HepG2 (cell line): ENCODE measurements around the gene MRM2. TPM values are rescaled to one million over a fixed set of nuclear protein-coding genes. Genes with fewer than 3 reads are reported as not detected.

ENCODE experiments used
- ATAC-seq: fragments of 200-7000 bp; cut with Tn5 transposase; 3 replicates; pipeline ENCODE4 v1.9.1; 2020; ENCODE audit warnings: mild to moderate bottlenecking, moderate library complexity
- BruUV-seq: library from RNA; stranded (reverse); fragments of 400-500 nt; replicated peaks from 2 replicates; lab custom pipeline; 2021; lab: Mats Ljungman, UMichigan
- CTCF ChIA-PET: fragments of 300-600 bp; formaldehyde crosslinking; extraction: SDS; loops from one replicate; lab custom pipeline; 2021; ENCODE audit warnings: low total read pairs, inconsistent platforms, low intra/inter-chr PET ratio; lab: Yijun Ruan, JAX
- POLR2A ChIA-PET: fragments of 350-600 bp; sonication (Branson Sonifier 250); formaldehyde crosslinking; loops from one replicate; lab custom pipeline; 2020; ENCODE audit warnings: antibody characterized with exemption, inconsistent platforms; lab: Yijun Ruan, JAX
- DNase-seq: peaks from one replicate; pipeline ENCODE4 v3.0.0-alpha.2; 2015; ENCODE audit warnings: low spot score
- FAIRE-seq: peaks from 3 replicates; lab custom pipeline; 2011; peaks lifted over from hg19 to GRCh38; lab: Jason Lieb, UNC
- H2AFZ ChIP-seq: one replicate; pipeline ENCODE4 v1.6.1; 2011; ENCODE audit warnings: low read length, inconsistent platforms
- H3K27ac ChIP-seq: fragments of 300-600 bp; 3 replicates; pipeline ENCODE4 v1.8.0; 2011; ENCODE audit warnings: mixed run types, mild to moderate bottlenecking, mixed read lengths, low read length, inconsistent platforms; ENCODE audit not compliant: insufficient read depth; ENCODE audit errors: extremely low read length
- H3K27me3 ChIP-seq, 2 experiments: fragments of 200-600 bp in 1 of 2; 2 replicates in 1 of 2; 3 replicates in 1 of 2; pipeline versions ENCODE4 v1.6.0 to v1.8.0; 2011; ENCODE audit warnings: low read length in 2 of 2, mild to moderate bottlenecking in 2 of 2, moderate library complexity in 2 of 2, inconsistent platforms in 1 of 2; ENCODE audit not compliant: insufficient read depth in 2 of 2, control insufficient read depth in 1 of 2
- H3K36me3 ChIP-seq, 2 experiments: fragments of 200-600 bp in 1 of 2; replicated peaks in 1 of 2; 2 replicates in 1 of 2; 3 replicates in 1 of 2; pipeline versions ENCODE4 v1.5.1 to v1.8.0; 2011; ENCODE audit warnings: low read length in 2 of 2, inconsistent platforms in 1 of 2; ENCODE audit not compliant: insufficient read depth in 2 of 2, control insufficient read depth in 1 of 2
- H3K4me1 ChIP-seq: 2 replicates; pipeline ENCODE4 v1.5.1; 2012; ENCODE audit warnings: low read length, inconsistent platforms; ENCODE audit not compliant: insufficient read depth
- H3K4me2 ChIP-seq: 2 replicates; pipeline ENCODE4 v1.6.0; 2011; ENCODE audit warnings: low read depth, low read length, inconsistent platforms
- H3K4me3 ChIP-seq, 3 experiments: fragments of 200-600 bp in 1 of 3; sonication (generic), shearing (Covaris generic) in 1 of 3; replicated peaks in 1 of 3; 2 replicates each; pipeline ENCODE4 v1.5.1; 2011 to 2016; ENCODE audit warnings: low read length in 3 of 3, inconsistent platforms in 2 of 3, low read depth in 2 of 3, mild to moderate bottlenecking in 2 of 3, control low read depth in 1 of 3, mixed read lengths in 1 of 3; ENCODE audit not compliant: insufficient read depth in 1 of 3
- H3K79me2 ChIP-seq: one replicate; pipeline ENCODE4 v1.6.1; 2011; ENCODE audit warnings: low read length, inconsistent platforms; ENCODE audit not compliant: insufficient read depth
- H3K9ac ChIP-seq: 2 replicates; pipeline ENCODE4 v1.6.0; 2011; ENCODE audit warnings: mild to moderate bottlenecking, low read depth, low read length, inconsistent platforms; ENCODE audit not compliant: insufficient read depth
- H3K9me3 ChIP-seq: 2 replicates; pipeline ENCODE4 v1.5.1; 2012; ENCODE audit warnings: mild to moderate bottlenecking, low read length
- H4K20me1 ChIP-seq: 2 replicates; pipeline ENCODE4 v1.6.0; 2011; ENCODE audit warnings: inconsistent platforms, mild to moderate bottlenecking, low read length, moderate library complexity; ENCODE audit not compliant: insufficient read depth
- ARID5B ChIP-seq: IDR thresholded peaks from 2 replicates; pipeline ENCODE4 v1.4.0; 2020; ENCODE audit warnings: mild to moderate bottlenecking, missing genetic modification reagents
- CENPT ChIP-seq: sonication (generic); formaldehyde crosslinking; IDR thresholded peaks from 2 replicates; pipeline ENCODE4 v1.8.0; 2022; ENCODE audit warnings: low read depth, mild to moderate bottlenecking, moderate library complexity, missing genetic modification reagents
- IRF1 ChIP-seq: sonication (generic); formaldehyde crosslinking; IDR thresholded peaks from 2 replicates; pipeline ENCODE4 v1.4.0; 2020; ENCODE audit warnings: low read depth, mild to moderate bottlenecking, missing genetic modification reagents
- RFXANK ChIP-seq: IDR thresholded peaks from 2 replicates; pipeline ENCODE4 v1.6.1; 2016
- SALL2 ChIP-seq: sonication (generic); formaldehyde crosslinking; IDR thresholded peaks from 2 replicates; pipeline ENCODE4 v1.8.1; 2023; ENCODE audit warnings: mild to moderate bottlenecking, missing genetic modification reagents, inconsistent platforms
- SIX1 ChIP-seq: sonication (generic); formaldehyde crosslinking; IDR thresholded peaks from 2 replicates; pipeline ENCODE4 v1.4.0; 2020; ENCODE audit warnings: missing genetic modification reagents, borderline replicate concordance
- SMAD9 ChIP-seq: sonication (generic); formaldehyde crosslinking; IDR thresholded peaks from 2 replicates; pipeline ENCODE4 v1.5.1; 2020; ENCODE audit warnings: mild to moderate bottlenecking, missing genetic modification reagents
- TAF1 ChIP-seq: sonication (generic); formaldehyde crosslinking; IDR thresholded peaks from 2 replicates; pipeline ENCODE4 v1.4.0; 2020; ENCODE audit warnings: missing genetic modification reagents
- TERF1 ChIP-seq: sonication (generic); formaldehyde crosslinking; IDR thresholded peaks from 2 replicates; pipeline ENCODE4 v1.8.0; 2022; ENCODE audit warnings: mild to moderate bottlenecking, missing genetic modification reagents, moderate library complexity
- TMF1 ChIP-seq: sonication (generic); formaldehyde crosslinking; IDR thresholded peaks from 2 replicates; pipeline ENCODE4 v1.8.1; 2022; ENCODE audit warnings: low read depth, missing genetic modification reagents
- ZNF431 ChIP-seq: sonication (generic); formaldehyde crosslinking; IDR thresholded peaks from 2 replicates; pipeline ENCODE4 v1.9.0; 2022; ENCODE audit warnings: missing genetic modification reagents, low read depth, mild to moderate bottlenecking, borderline replicate concordance
- WGBS: methylation state at CpG from one replicate; pipeline ENCODE4 v1.1.6; 2017; ENCODE audit warnings: low lambda C conversion rate; 5-methylcytosine and 5-hydroxymethylcytosine counted together
- in situ Hi-C: cut with HindIII; loops from 2 replicates; pipeline ENCODE4 v1.10.0; 2017; ENCODE audit warnings: low pct_unique_long_range_greater_than_20kb; ENCODE audit not compliant: extremely low pct_ligation_motif_present
- intact Hi-C: fragments of 100-400 bp; cut with micrococcal nuclease; formaldehyde crosslinking; loops from one replicate; pipeline ENCODE4 v1.10.0; 2022; ENCODE audit not compliant: unreplicated experiment
- polyA plus RNA-seq, 8 experiments: library from polyadenylated mRNA; depleted of rRNA in 3 of 8; stranded (reverse) in 7 of 8; unstranded in 1 of 8; fragments of >200 nt; fragmentation: Illumina TruSeq in 4 of 8; extraction: Trizol in 4 of 8; gene quantifications; 2 replicates each; pipeline versions ENCODE4 v1.2.1 to v1.2.3, GENCODE V29; 2011 to 2016; ENCODE audit warnings: low read depth in 4 of 8, missing spikeins in 1 of 8, mixed read lengths in 1 of 8; ENCODE audit not compliant: insufficient read depth in 1 of 8
- total RNA-seq, 5 experiments: library from RNA; depleted of rRNA; stranded (reverse); fragments of >200 nt; fragmentation: Illumina TruSeq; extraction: Trizol; gene quantifications; 2 replicates each; pipeline ENCODE4 v1.2.3, GENCODE V29; 2016; ENCODE audit warnings: low read depth in 1 of 5

MRM2 gene
- total and polyA plus RNA-seq, 2 of the 13 experiments (the other 11 are each of a cell fraction or from before 2014, with no cell fraction given), result 13.2 to 34.2 TPM

- in situ Hi-C loops, result no loop called here
- no peak overlapping the region for H3K9ac ChIP-seq
- H3K9me3 ChIP-seq, result no peaks in the 10 kb centered on the region
- no TSS peak for BruUV-seq
- H3K27ac ChIP-seq, result no peak overlapping the region
- H4K20me1 ChIP-seq, result no peaks in the 10 kb centered on the region
- no peak for TF ChIP-seq SALL2
- TF ChIP-seq ZNF431 (CRISPR knock-in tag), result no peak
- no peak for TF ChIP-seq TMF1
- no peak for TF ChIP-seq CENPT (CRISPR knock-in tag)
- TF ChIP-seq RFXANK (CRISPR knock-in tag), result no peak
- TF ChIP-seq TAF1 (CRISPR knock-in tag), result no peak
- no peak for TF ChIP-seq SMAD9 (CRISPR knock-in tag)
- no peak for TF ChIP-seq TERF1 (CRISPR knock-in tag)
- no peak for TF ChIP-seq SIX1
- no peak for TF ChIP-seq IRF1 (CRISPR knock-in tag)
- TF ChIP-seq ARID5B (CRISPR knock-in tag), result no peak
- TF ChIP-seq, all 625 proteins: peak for 0
- no peak for ATAC-seq
- Histone ChIP-seq H2AFZ (no peak overlapping the region), H3K4me2 (no peak overlapping the region), H3K36me3 (peaks cover 8 to 26% of the 10 kb centered on the region in 2 experiments; a peak in 3 of 5 replicates), H3K27me3 (no peaks in the 10 kb centered on the region), H3K4me1 (peaks cover 43% of the 10 kb centered on the region), H3K4me3 (no peak overlapping the region), H3K79me2 (no peaks in the 10 kb centered on the region)
- CTCF ChIA-PET, result no interaction called here
- FAIRE-seq, result no peak
- DNase-seq, result no peak
- intact Hi-C loops, result no loop called here
- WGBS, result 84% methylated on average over 6 of the region's 8 CpGs
- POLR2A ChIA-PET, result interaction anchor here (1.5 to 2.1 kb wide), 2 partner anchors 28 to 84 kb away, joined by 5 to 6 read pairs; partner anchors contain the start of genes EIF3B, MRM2 and NUDT1
Observed at GRCh38 chr7:2270495-2270894, 28.5 kb upstream of the MRM2 start.
